Measurements from ENCODE around the gene LRRC3C. TPM values are rescaled to one million over a fixed set of nuclear protein-coding genes. Genes with fewer than 3 reads are reported as not detected.

Gene LRRC3C
- total and polyA plus RNA-seq, 10 donors = 0.08 TPM; not detected in 9

GRCh38 chr17:39975801-39976200 is 48.3 kb downstream of the LRRC3C start:
- no peak for DNase-seq
- intact Hi-C loops (cut with DNase I; ENCODE audit: low total_unique reads) = no loop called here
- H3K4me1 ChIP-seq = peaks cover 0 to 33% (median 15%) of the 10 kb centered on the region in 6 donors
- no peak for TF ChIP-seq CTCF (IDR thresholded peaks at IDR 0.05 in 8 of 11, conservative IDR thresholded peaks at IDR 0.05 in 3 of 11)
- TF ChIP-seq POLR2A (IDR thresholded peaks at IDR 0.05) = no peak
- TF ChIP-seq POLR2AphosphoS5 (IDR thresholded peaks at IDR 0.05) = no peak
- H3K36me3 ChIP-seq = no peaks in the 10 kb centered on the region
- H3K27ac ChIP-seq = no peak overlapping the region
- H3K9me3 ChIP-seq = no peaks in the 10 kb centered on the region
- H3K27me3 ChIP-seq (replicated peaks in 1 of 7) = peaks cover 0 to 8% (median 0%) of the 10 kb centered on the region in 7 donors
- 79 to 88% (median 80%) methylated on average over 4 of the region's 4 CpGs for WGBS, 5 donors
- H3K4me3 ChIP-seq = no peak overlapping the region

GRCh38 chr17:39979016-39979670 is 51.6 kb downstream of the LRRC3C start:
- intact Hi-C loops (cut with DNase I; ENCODE audit: low total_unique reads) = no loop called here
- H3K4me1 ChIP-seq = peaks cover 17 to 43% (median 34%) of the 10 kb centered on the region in 6 donors
- WGBS, 5 donors = 77 to 85% (median 83%) methylated on average over 5 of the region's 5 CpGs
- H3K4me3 ChIP-seq = peak overlapping the region in 1 of 8 donors; percentile 92
- TF ChIP-seq POLR2AphosphoS5 (IDR thresholded peaks at IDR 0.05) (no peak), CTCF (IDR thresholded peaks at IDR 0.05 in 8 of 11, conservative IDR thresholded peaks at IDR 0.05 in 3 of 11) (no peak), POLR2A (IDR thresholded peaks at IDR 0.05) (no peak)
- H3K36me3 ChIP-seq = peaks cover 0 to 7% (median 1%) of the 10 kb centered on the region in 6 donors
- H3K27ac ChIP-seq = peak overlapping the region in 3 of 8 donors; percentile 92 to 98 (median 97)
- no peaks in the 10 kb centered on the region for H3K27me3 ChIP-seq (replicated peaks in 1 of 7)
- no peak for DNase-seq
- H3K9me3 ChIP-seq = no peaks in the 10 kb centered on the region

- Histone ChIP-seq H3K4me3 (peak overlapping the region; percentile 14 to 95 (median 82)), H3K4me1 (peaks cover 17 to 49% (median 34%) of the 10 kb centered on the region in 6 donors), H3K9me3 (no peaks in the 10 kb centered on the region), H3K27me3 (replicated peaks in 1 of 7) (no peaks in the 10 kb centered on the region), H3K36me3 (peaks cover 3 to 15% (median 9%) of the 10 kb centered on the region in 6 donors), H3K27ac (peak overlapping the region; percentile 91 to 98 (median 95))
- intact Hi-C loops (cut with DNase I; ENCODE audit: low total_unique reads) = no loop called here
- DNase-seq = no peak
- TF ChIP-seq POLR2A (IDR thresholded peaks at IDR 0.05) = no peak
- no peak for TF ChIP-seq CTCF (IDR thresholded peaks at IDR 0.05 in 8 of 11, conservative IDR thresholded peaks at IDR 0.05 in 3 of 11)
- TF ChIP-seq POLR2AphosphoS5 (IDR thresholded peaks at IDR 0.05) = no peak
- 0 to 1% (median 1%) methylated on average over 10 of the region's 10 CpGs for WGBS, 5 donors
Observed at GRCh38 chr17:39979893-39980350, 52.4 kb downstream of the LRRC3C start.
